Brain microvascular endothelial cell (primary cell): Measurements from ENCODE around the gene CYFIP2.
A peak's percentile ranks its signal among the peaks of the same experiment; 100 is the strongest.

ENCODE experiments used
- DNase-seq: peaks from one replicate; pipeline ENCODE4 v3.0.0-alpha.2; 2020
- H3K27ac ChIP-seq: fragments of 250-450 bp; sonication (Bioruptor Pico); 2 replicates; pipeline ENCODE4 v1.5.1; 2020; ENCODE audit warnings: mild to moderate bottlenecking, moderate library complexity
- H3K27me3 ChIP-seq: fragments of 250-450 bp; sonication (Bioruptor Pico); replicated peaks from 2 replicates; pipeline ENCODE4 v1.5.1; 2020; ENCODE audit warnings: mild to moderate bottlenecking
- H3K36me3 ChIP-seq: fragments of 250-450 bp; sonication (Bioruptor Pico); replicated peaks from 2 replicates; pipeline ENCODE4 v1.5.1; 2020; ENCODE audit warnings: mild to moderate bottlenecking
- H3K4me3 ChIP-seq: 2 replicates; pipeline ENCODE4 v1.5.1; 2011; ENCODE audit warnings: low read depth, mild to moderate bottlenecking, control low read depth, low read length, moderate library complexity
- in situ Hi-C: cut with HindIII; loops from 2 replicates; pipeline ENCODE4 v1.10.0; 2017; ENCODE audit warnings: low sequenced_read_pairs, low pct_ligation_motif_present
- TF ChIP-seq, protein P1 (sequence below): IDR thresholded peaks from 2 replicates; pipeline ENCODE4 v1.5.1; 2011; ENCODE audit warnings: low read depth, mild to moderate bottlenecking, moderate library complexity, low read length, control low read depth, inconsistent platforms; ENCODE audit errors: missing control alignments

CYFIP2 gene

DNA sequence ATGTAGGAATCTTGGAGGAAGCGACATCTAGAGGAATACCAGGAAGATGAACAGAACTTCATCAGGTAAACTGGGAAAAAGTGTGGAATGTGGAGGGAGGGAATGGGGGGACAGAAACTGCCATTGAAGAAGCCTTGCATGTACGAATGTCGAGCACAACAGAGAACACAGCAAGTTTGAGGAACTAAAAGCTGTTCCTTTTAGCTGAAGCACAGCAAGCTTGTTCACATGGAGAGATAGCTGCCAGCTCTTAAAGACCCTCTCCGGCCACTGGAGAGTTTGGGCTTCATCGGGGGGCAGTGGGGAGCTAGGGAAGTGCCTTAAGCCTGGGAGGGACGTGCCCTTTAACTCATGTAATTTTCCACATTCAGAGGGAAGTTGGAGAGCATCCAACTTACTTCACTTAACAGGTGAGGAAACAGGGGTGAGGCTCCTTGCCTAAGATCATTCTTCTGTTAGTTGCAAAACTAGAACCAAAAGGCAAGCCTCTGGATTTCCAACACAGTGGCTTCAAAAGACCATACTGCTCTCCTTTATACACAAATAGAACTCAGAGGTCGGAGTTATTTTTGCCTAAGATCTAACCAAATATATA is 2.3 kb upstream of the CYFIP2 start:
- no peak for DNase-seq

DNA sequence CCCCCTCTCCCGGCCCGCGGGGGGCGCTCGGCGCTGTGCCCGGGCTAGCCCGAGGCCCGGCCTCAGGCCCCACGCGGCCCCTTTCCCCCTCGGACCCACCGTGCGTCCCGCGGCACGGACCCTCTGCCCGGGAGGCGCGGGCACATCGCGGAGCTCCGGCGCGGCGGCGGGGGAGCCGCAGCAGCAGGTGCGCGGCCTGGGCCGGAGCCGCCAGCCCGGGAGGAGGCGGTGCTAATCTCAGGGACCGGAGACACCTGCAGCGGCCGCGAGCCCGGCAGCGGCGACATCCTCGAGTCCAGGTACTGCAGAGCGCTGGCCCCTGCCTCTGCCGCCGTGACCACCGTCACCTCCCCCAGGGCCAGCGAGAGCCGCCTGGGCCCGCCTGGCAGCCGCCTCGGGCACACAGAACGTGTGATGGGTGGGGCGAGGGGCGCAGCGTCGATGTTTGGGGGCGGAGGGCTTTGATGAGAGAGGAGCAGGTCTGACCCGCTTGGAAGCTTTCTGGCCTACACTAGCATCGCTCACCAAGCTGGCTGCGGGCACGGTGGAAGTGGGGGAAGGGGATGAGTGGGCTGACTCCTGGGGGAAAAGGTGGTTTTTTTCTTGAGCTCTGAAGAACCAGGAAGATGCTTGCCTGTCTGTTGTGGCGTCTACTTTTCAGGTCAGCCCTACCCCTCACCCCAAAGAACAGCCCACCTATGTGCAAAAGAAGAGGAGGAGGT is 524 bp downstream of the CYFIP2 start:
- no peak overlapping the region for H3K27ac ChIP-seq

More for the DNA sequence above, 2.3 kb upstream of the CYFIP2 start:
- in situ Hi-C loops, result no loop called here
- Histone ChIP-seq H3K27ac (no peak overlapping the region), H3K27me3 (peaks cover 7% of the 10 kb centered on the region), H3K4me3 (no peak overlapping the region), H3K36me3 (no peaks in the 10 kb centered on the region)
- TF ChIP-seq, protein P1, sequence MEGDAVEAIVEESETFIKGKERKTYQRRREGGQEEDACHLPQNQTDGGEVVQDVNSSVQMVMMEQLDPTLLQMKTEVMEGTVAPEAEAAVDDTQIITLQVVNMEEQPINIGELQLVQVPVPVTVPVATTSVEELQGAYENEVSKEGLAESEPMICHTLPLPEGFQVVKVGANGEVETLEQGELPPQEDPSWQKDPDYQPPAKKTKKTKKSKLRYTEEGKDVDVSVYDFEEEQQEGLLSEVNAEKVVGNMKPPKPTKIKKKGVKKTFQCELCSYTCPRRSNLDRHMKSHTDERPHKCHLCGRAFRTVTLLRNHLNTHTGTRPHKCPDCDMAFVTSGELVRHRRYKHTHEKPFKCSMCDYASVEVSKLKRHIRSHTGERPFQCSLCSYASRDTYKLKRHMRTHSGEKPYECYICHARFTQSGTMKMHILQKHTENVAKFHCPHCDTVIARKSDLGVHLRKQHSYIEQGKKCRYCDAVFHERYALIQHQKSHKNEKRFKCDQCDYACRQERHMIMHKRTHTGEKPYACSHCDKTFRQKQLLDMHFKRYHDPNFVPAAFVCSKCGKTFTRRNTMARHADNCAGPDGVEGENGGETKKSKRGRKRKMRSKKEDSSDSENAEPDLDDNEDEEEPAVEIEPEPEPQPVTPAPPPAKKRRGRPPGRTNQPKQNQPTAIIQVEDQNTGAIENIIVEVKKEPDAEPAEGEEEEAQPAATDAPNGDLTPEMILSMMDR, result no peak

DNA sequence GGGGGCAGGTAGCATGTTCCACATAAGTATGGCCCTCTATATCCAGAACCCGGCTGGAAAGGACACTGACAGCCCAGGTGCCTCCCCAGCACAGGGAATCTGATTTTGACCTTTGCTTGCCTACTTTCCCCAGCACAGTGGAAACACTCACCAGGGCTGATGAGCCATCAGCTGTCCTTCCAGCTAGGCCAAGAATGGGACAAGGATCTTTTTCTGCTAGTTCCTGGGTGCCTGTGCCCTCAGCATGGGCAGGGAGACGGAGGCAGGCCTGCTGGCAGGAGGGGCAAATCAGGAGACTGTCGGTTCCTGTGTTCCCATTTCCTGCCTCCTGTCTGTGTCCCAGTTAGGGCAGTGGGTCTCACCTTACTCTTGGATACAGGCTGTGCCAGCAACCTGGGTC is 1.1 kb downstream of the CYFIP2 start:
- no peak overlapping the region for H3K27ac ChIP-seq
- H3K36me3 ChIP-seq, result no peaks in the 10 kb centered on the region
- TF ChIP-seq, protein P1, result no peak
- no peak for DNase-seq
- in situ Hi-C loops, result no loop called here
- H3K4me3 ChIP-seq, result no peak overlapping the region
- H3K27me3 ChIP-seq, result no peaks in the 10 kb centered on the region

More for the DNA sequence above, 524 bp downstream of the CYFIP2 start:
- in situ Hi-C loops, result no loop called here
- Histone ChIP-seq H3K36me3 (no peaks in the 10 kb centered on the region), H3K4me3 (peak overlapping the region; percentile 60), H3K27me3 (peaks cover 3% of the 10 kb centered on the region)
- TF ChIP-seq, protein P1, result no peak
- no peak for DNase-seq

DNA sequence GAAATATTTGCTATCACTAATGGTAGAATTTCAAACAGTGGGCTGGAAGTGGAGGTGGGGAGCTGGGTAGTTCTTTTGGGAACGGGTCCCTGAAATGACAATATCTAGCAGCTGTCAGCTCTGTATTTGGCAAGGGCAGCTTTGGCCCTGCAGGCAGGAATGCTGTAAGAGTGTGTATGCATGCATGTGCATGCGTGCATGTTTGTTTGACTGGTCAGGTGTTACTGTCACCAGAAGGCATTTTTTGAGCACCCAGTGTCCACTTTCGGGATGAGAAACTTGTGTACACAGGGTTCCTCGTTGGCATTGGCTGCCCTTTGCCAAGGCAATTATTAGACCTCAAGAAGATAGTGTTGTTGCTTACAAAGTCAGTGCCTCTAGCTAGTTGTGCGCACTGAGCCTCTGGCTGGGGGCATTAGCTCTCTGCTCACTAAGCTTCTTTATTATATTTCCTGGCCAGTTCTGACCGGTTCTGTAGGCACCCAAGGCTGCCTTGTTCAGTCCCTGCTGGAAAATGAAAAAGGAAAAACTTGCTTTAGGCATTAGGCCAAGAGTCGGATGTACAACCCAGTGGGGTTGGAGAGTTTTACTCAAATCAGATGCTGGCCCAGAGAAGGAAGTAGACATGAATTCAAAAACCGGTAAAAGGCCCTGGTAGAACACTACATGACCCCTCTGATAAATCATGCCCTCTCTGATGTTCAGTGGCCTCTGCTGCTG is 2.0 kb downstream of the CYFIP2 start:
- TF ChIP-seq, protein P1, result peak; percentile 9
- in situ Hi-C loops, result no loop called here
- Histone ChIP-seq H3K4me3 (no peak overlapping the region), H3K27ac (no peak overlapping the region), H3K27me3 (no peaks in the 10 kb centered on the region), H3K36me3 (no peaks in the 10 kb centered on the region)
- no peak for DNase-seq

DNA sequence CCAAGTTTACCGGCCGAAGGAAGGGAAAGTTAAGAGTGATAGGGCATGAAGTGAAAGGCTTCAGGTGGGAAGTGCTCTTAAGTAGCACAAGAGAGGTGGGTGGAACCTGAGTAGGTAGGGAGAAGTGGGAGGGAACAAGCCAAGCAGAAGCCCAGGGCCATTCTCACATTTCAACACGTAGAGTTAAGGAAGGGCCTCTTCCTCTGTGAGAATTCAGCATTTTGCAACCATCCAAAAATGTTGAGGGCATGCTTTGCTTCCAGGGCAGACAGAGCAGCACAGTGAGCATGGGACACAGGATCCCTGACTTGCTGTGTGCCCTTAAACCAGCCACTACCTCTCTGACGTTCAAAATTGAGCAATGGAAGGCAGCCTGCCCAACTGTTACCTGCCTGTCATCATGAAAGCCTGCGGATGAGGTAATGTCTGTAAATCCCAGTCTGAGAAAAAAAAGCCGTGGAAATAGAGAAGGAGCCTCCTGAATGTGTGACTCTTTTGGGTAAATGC is 3.3 kb downstream of the CYFIP2 start:
- in situ Hi-C loops, result no loop called here
- Histone ChIP-seq H3K27ac (no peak overlapping the region), H3K4me3 (no peak overlapping the region), H3K27me3 (no peaks in the 10 kb centered on the region), H3K36me3 (no peaks in the 10 kb centered on the region)
- DNase-seq, result no peak
- TF ChIP-seq, protein P1, result no peak
